ENCODE data around the gene ENTREP1.

The ENTREP1 gene

GRCh38 chr9:69364510-69365150, 39.6 kb downstream of the ENTREP1 start:
- DNase-seq (ENCODE audit: low read depth, low spot score) = no peak

DNA sequence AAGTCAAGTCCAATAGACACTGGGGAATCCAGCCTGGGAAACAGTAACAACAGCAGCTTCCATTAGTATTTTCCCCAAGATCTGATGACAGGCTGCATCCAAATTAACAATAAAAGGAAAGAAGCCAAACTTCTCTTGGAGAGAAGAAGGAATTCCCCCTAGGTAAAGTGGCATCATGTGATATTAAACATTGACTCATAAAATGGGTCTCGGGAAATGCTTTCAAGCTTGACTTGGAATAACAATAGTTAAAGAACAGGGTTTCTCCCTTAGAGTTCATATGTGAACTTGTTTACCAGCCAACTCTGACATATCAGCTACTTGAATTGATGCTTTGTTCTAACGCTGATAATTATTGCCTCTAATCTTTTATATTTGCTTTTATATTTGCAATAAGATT, 45.4 kb downstream of the ENTREP1 start:
- DNase-seq (ENCODE audit: low read depth, low spot score) = no peak

DNA sequence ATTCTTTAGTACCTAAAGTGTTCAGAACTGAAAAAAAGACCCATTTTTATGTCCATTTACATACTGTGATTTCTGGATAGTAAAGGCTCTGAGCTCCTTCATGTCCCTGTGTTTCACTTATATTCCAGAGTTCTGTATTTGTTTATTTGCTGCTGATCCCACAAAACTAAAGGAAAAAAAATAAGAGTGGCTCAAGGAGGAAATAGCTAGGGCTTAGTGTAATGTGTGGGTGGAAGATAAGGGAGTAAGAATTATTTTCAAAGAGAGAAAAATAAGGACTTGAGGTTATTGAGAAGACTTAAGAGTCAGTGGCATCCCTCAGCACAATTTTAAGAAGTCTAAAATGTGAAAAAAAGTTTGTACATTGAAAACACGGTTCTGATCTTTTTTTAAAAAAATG, 46.0 kb downstream of the ENTREP1 start:
- no peak for DNase-seq (ENCODE audit: low read depth, low spot score)

DNA sequence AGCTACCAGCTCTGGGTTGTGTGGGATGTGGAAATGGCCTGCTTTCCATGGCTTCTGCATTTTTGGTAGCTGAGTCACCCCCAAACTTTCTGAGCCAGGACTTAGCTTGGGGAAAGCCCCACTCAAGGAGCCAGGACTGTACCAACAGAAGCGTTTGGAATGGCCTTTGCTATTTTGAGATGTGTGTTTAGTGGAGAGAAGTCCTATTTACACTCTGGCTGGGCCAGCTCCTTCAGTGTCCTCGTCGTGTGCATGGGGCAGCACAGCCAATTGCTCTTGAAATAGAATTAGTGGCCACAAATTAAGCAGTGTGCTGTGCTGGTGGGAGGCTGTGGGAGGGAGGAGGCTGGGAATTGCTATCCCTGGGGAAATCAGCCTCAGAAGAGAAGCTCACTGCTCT, 51.6 kb downstream of the ENTREP1 start:
- DNase-seq (ENCODE audit: low read depth, low spot score) = no peak

- DNase-seq (ENCODE audit: low read depth, low spot score) = no peak
Observed at GRCh38 chr9:69377291-69377690, 52.3 kb downstream of the ENTREP1 start.

GRCh38 chr9:69377981-69378380, 53.0 kb downstream of the ENTREP1 start:
- DNase-seq (ENCODE audit: low read depth, low spot score) = no peak

DNA sequence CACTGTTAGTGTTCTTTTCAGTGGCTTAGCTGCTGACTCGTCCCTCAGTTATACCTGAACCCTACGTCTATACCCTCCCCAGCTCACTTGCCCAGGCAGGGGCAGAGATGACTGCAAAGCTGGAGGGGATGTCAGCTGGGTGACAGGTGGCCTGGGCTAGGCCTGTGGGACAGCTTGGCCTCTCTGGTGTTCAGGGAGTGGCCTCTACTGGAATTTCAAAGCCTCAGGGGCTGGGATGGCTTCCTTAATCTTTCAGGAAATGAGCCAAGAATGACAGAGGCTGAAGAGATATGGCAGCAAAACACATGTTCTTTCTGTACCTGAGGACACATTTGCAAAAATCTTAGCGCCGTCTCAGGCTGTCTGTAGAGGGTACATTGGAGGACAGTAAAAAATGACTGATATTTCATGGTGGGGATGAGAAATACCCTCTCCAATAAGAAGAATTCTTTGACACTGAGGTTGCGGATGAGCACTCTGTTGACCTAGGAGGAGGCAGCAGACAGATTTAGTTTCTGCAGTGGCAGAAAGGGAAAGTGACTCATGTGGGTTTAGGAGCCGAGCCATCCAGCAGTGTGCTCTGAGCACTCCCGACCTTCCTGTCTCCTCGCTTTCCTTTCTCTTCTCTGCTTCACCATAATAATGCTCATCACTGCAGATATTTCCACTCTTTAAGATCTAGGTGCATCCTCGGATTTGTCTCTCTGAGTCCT, 54.4 kb downstream of the ENTREP1 start:
- DNase-seq (ENCODE audit: low read depth, low spot score) = no peak

GRCh38 chr9:69380301-69380700, 55.3 kb downstream of the ENTREP1 start:
- no peak for DNase-seq (ENCODE audit: low read depth, low spot score)

GRCh38 chr9:69380811-69381210, 55.8 kb downstream of the ENTREP1 start:
- no peak for DNase-seq (ENCODE audit: low read depth, low spot score)

- DNase-seq (ENCODE audit: low read depth, low spot score) = no peak
Observed at GRCh38 chr9:69382135-69382534, 57.1 kb downstream of the ENTREP1 start.

- peak; percentile 83 for DNase-seq (ENCODE audit: low read depth, low spot score)
Observed at GRCh38 chr9:69385581-69386033, 60.6 kb downstream of the ENTREP1 start.

DNA sequence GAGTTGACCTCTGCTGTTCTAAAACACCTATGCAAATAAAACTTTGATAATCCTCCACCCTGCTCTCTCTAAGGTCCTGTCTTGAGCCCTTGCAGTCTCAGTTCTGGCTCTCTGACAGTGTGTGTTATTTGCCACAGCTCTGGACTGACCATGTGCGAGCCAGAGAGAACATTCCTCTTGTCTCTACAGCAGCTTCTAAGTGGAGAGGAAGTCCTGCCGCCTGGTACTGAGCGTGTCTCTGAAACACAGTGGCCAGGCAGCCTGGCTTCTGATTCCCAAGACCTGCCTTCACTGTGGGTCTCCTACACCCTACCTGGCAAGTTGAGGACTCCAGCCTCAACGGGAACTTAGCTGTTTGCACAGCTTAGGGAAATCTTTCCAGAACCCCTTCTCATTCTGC, 61.6 kb downstream of the ENTREP1 start:
- no peak for DNase-seq (ENCODE audit: low read depth, low spot score)

DNA sequence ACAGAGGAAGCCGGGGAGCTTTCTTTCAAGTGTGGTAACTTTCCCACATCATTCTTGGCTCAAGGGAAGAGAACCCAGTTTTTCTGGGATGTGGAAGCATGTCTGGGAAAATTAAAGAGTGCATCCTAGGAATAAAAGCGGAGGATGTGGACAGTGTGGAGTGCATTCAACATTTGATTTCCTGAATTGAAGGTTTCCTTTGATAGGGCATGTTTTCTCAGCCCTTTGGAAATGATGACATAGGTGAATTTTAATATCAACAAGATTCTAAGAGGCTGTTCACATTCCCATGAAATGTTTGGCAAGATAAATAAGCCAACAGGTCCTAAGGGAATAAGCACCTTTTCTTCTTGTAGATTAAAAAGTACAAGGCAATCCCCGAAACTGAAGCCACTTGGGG, 63.6 kb downstream of the ENTREP1 start:
- DNase-seq (ENCODE audit: low read depth, low spot score) = no peak

GRCh38 chr9:69389437-69389995, 64.5 kb downstream of the ENTREP1 start:
- DNase-seq (ENCODE audit: low read depth, low spot score) = no peak

DNA sequence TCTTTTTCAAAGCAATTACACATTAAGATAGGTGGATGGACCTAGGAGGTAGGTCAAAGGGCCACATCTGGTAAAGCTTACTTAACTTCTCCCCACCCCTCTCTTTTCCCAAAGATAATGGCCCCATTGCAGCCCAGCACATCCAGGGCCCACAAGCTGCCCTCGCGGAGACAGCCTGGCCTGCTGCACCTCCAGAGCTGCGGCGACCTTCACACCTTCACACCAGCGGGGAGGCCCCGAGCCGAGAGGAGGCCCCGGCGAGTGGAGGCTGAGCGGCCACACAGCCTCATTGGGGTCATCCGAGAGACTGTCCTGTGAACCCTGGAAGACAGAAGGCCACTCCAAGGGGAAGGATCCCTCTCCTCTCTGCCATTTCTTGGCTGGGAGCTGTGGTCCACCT, 66.5 kb downstream of the ENTREP1 start:
- no peak for DNase-seq (ENCODE audit: low read depth, low spot score)

GRCh38 chr9:69391946-69392345, 66.9 kb downstream of the ENTREP1 start:
- no peak for DNase-seq (ENCODE audit: low read depth, low spot score)

DNA sequence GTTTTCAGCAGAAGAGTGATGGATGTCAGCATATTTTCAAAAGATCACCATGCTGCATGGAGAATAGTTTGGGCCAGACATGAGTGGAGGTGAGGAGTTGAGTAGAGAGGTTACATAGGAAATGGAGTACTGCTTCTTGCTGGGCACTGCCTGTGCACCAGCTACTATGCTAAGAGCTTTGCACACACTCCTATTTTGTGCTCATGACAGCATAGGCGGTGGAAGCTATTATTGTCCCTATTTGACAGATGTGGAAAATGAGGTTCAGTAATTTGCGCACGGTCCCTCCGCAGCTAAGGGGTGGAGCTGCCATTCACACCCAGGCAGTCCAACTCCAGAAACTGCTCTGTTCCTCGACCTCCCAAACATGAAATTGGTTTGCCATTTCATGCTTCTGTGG, 67.8 kb downstream of the ENTREP1 start:
- DNase-seq (ENCODE audit: low read depth, low spot score) = no peak

GRCh38 chr9:69393425-69393824, 68.4 kb downstream of the ENTREP1 start:
- no peak for DNase-seq (ENCODE audit: low read depth, low spot score)

- DNase-seq (ENCODE audit: low read depth, low spot score) = no peak
Observed at GRCh38 chr9:69395718-69396117, 70.7 kb downstream of the ENTREP1 start.

DNA sequence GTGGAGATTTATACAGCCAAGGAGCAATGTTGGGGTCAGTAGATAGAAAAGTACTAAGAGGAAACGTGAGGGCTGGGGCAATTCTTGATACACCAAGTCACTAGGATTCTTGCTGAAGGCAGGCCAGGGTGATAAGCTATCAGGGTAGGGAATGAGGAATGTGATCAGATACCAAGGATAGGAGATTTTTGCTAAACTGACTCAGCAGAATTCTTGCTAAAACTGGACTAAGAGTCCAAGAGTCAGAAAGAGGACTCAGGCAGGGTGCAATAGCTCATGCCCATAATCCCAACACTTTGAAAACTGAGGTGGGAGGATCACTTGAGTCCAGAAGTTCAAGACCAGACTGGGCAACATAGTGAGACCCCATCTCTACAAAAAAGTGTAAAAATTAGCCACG, 71.7 kb downstream of the ENTREP1 start:
- DNase-seq (ENCODE audit: low read depth, low spot score) = no peak

DNA sequence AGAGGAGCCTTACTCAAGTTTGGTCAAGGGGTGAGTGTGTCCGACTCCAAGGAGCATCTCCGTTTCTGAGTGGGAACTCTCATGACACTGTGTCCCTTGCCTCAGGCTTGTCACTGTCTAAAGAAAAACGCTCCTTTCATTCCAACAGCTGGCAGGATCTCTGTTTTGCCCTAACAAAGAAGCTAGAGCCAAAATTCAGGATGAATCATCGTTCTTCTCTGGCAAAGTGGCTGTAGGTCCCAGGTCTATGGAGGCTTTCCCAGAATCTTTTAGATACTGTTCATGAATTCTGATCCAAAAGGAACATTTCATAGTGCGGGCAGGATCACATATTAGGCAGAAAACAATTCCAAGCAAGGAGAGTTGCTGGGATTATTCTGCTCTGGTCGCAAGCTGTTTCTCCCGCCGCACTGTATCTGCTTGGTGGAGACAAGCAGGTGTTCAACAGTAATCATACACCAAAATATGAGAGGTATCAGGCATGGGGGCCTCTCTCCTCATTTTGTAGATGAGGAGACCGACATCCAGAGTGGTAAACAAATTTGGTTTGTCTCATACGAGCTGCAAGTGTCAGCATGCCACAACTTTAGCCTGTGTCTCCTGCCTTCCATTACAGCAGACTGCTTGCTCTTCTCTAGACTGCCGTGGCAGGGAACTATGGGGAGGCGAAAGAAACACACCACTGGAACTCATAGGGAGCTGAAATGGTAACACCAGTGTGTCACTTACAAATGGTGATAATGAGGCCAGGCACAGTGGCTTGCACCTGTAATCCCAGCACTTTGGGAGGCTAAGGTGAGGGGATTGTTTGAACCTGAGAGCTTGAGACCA, 72.6 kb downstream of the ENTREP1 start:
- no peak for DNase-seq (ENCODE audit: low read depth, low spot score)

DNA sequence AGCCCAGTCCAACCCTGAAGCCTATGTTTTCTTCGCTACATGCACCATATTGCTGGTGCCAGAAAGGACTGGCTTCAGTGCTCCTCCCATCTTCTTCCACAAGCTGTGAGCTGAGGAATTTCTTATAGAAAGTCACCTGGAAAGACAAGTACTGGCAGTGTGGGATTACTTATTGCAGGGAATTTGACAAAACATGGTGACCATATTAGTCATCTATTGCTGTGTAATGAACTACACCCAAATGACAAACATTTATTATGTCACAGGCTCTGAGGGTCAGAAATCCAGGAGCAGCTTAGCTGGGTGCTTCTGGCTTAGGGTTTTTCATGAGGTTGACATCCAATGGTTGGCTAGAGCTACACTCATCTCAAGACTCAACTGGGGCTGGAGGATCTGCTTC, 75.5 kb downstream of the ENTREP1 start:
- no peak for DNase-seq (ENCODE audit: low read depth, low spot score)

Measured in iPS DF 19.7 (cell line).